ENCODE results near the gene AQR. TPM values are rescaled to one million over a fixed set of nuclear protein-coding genes. Genes with fewer than 3 reads are reported as not detected.

Gene AQR
- total and polyA plus RNA-seq, 4 donors, result 9.2 to 41.3 (median 19.6) TPM

GRCh38 chr15:34865531-34865930, 104.0 kb downstream of the AQR start:
- ATAC-seq (ENCODE audit: insufficient read depth, low FRiP score) (no peak), DNase-seq (no peak)
- no peaks in the 10 kb centered on the region for H3K27me3 ChIP-seq (ENCODE audit: control insufficient read depth in 3 of 3, insufficient read depth in 3 of 3, low read length in 2 of 3)
- H3K27ac ChIP-seq (ENCODE audit: low read depth in 1 of 2, low read length in 1 of 2), result no peak overlapping the region
- TF ChIP-seq CTCF (IDR thresholded peaks at IDR 0.05; ENCODE audit: control extremely low read depth, extremely low read depth), result no peak
- H3K36me3 ChIP-seq (ENCODE audit: control insufficient read depth in 4 of 4, insufficient read depth in 4 of 4, low read length in 4 of 4), result peaks cover 15 to 34% (median 19%) of the 10 kb centered on the region in 4 donors
- no peak overlapping the region for H3K4me3 ChIP-seq
- H3K9me3 ChIP-seq (ENCODE audit: control insufficient read depth in 4 of 4, insufficient read depth in 3 of 4, low read length in 3 of 4), result peaks cover 0 to 4% (median 0%) of the 10 kb centered on the region in 4 donors
- no peak overlapping the region for H3K9ac ChIP-seq (ENCODE audit: insufficient read depth in 1 of 2, low read length in 2 of 2)
- 98 to 100% methylated on average over 1 of the region's 1 CpG for WGBS, 2 donors
- H3K4me1 ChIP-seq (ENCODE audit: control insufficient read depth in 5 of 5, insufficient read depth in 5 of 5, low read length in 5 of 5), result no peaks in the 10 kb centered on the region

GRCh38 chr15:34861214-34861613, 108.3 kb downstream of the AQR start:
- no peak for ATAC-seq (ENCODE audit: insufficient read depth, low FRiP score)
- Histone ChIP-seq H3K27me3 (ENCODE audit: control insufficient read depth in 3 of 3, insufficient read depth in 3 of 3, low read length in 2 of 3) (no peaks in the 10 kb centered on the region), H3K36me3 (ENCODE audit: control insufficient read depth in 4 of 4, insufficient read depth in 4 of 4, low read length in 4 of 4) (peaks cover 17 to 47% (median 22%) of the 10 kb centered on the region in 4 donors), H3K27ac (ENCODE audit: low read depth in 1 of 2, low read length in 1 of 2) (no peak overlapping the region), H3K4me1 (ENCODE audit: control insufficient read depth in 5 of 5, insufficient read depth in 5 of 5, low read length in 5 of 5) (no peaks in the 10 kb centered on the region), H3K4me3 (no peak overlapping the region), H3K9ac (ENCODE audit: insufficient read depth in 1 of 2, low read length in 2 of 2) (no peak overlapping the region), H3K9me3 (ENCODE audit: control insufficient read depth in 4 of 4, insufficient read depth in 3 of 4, low read length in 3 of 4) (no peaks in the 10 kb centered on the region)
- no peak for TF ChIP-seq CTCF (IDR thresholded peaks at IDR 0.05; ENCODE audit: control extremely low read depth, extremely low read depth)
- no peak for DNase-seq
- WGBS, 2 donors, result 96 to 98% methylated on average over 4 of the region's 4 CpGs

GRCh38 chr15:34855893-34856292, 113.6 kb downstream of the AQR start:
- peaks cover 0 to 38% (median 16%) of the 10 kb centered on the region in 5 donors for H3K4me1 ChIP-seq (ENCODE audit: control insufficient read depth in 5 of 5, insufficient read depth in 5 of 5, low read length in 5 of 5)
- H3K27ac ChIP-seq (ENCODE audit: low read depth in 1 of 2, low read length in 1 of 2), result peak overlapping the region in 1 of 2 donors; percentile 70
- no peak for TF ChIP-seq CTCF (IDR thresholded peaks at IDR 0.05; ENCODE audit: control extremely low read depth, extremely low read depth)
- H3K9me3 ChIP-seq (ENCODE audit: control insufficient read depth in 4 of 4, insufficient read depth in 3 of 4, low read length in 3 of 4), result no peaks in the 10 kb centered on the region
- no peak for ATAC-seq (ENCODE audit: insufficient read depth, low FRiP score)
- H3K36me3 ChIP-seq (ENCODE audit: control insufficient read depth in 4 of 4, insufficient read depth in 4 of 4, low read length in 4 of 4), result peaks cover 5 to 26% (median 10%) of the 10 kb centered on the region in 4 donors
- DNase-seq, result no peak
- H3K4me3 ChIP-seq, result no peak overlapping the region
- H3K27me3 ChIP-seq (ENCODE audit: control insufficient read depth in 3 of 3, insufficient read depth in 3 of 3, low read length in 2 of 3), result no peaks in the 10 kb centered on the region
- no peak overlapping the region for H3K9ac ChIP-seq (ENCODE audit: insufficient read depth in 1 of 2, low read length in 2 of 2)

- Histone ChIP-seq H3K27ac (ENCODE audit: low read depth in 1 of 2, low read length in 1 of 2) (peak overlapping the region in 1 of 2 donors; percentile 70), H3K9me3 (ENCODE audit: control insufficient read depth in 4 of 4, insufficient read depth in 3 of 4, low read length in 3 of 4) (no peaks in the 10 kb centered on the region), H3K9ac (ENCODE audit: insufficient read depth in 1 of 2, low read length in 2 of 2) (no peak overlapping the region), H3K4me1 (ENCODE audit: control insufficient read depth in 5 of 5, insufficient read depth in 5 of 5, low read length in 5 of 5) (peaks cover 0 to 41% (median 16%) of the 10 kb centered on the region in 5 donors), H3K27me3 (ENCODE audit: control insufficient read depth in 3 of 3, insufficient read depth in 3 of 3, low read length in 2 of 3) (no peaks in the 10 kb centered on the region), H3K36me3 (ENCODE audit: control insufficient read depth in 4 of 4, insufficient read depth in 4 of 4, low read length in 4 of 4) (peaks cover 5 to 26% (median 10%) of the 10 kb centered on the region in 4 donors), H3K4me3 (no peak overlapping the region)
- TF ChIP-seq CTCF (IDR thresholded peaks at IDR 0.05; ENCODE audit: control extremely low read depth, extremely low read depth), result no peak
- WGBS, 2 donors, result 11 to 20% methylated on average over 1 of the region's 1 CpG
- DNase-seq, result peak in 2 of 3 donors; percentile 87
- ATAC-seq (ENCODE audit: insufficient read depth, low FRiP score), result no peak
These were observed 114.1 kb downstream of the AQR start for GRCh38 chr15:34855413-34855812.
